Natural killer cell (primary cell): ENCODE results near the gene AKAP13. TPM values are rescaled to one million over a fixed set of nuclear protein-coding genes. Genes with fewer than 3 reads are reported as not detected.

Source experiments
- ATAC-seq, 3 donors: fragments of 150-1000 bp in 2 of 3; fragments of 200-7000 bp in 1 of 3; cut with Tn5 transposase; 1 replicate in 1 of 3; 2 replicates in 2 of 3; pipeline ENCODE4 v1.10.0; 2021; ENCODE audit warnings: mild to moderate bottlenecking in 2 of 3, moderate library complexity in 2 of 3
- DNase-seq, 2 donors: peaks; one replicate each; pipeline versions ENCODE4 v3.0.0 to v3.0.0-alpha.2; 2013 to 2021; ENCODE audit warnings: mixed read lengths in 1 of 2
- H3K27ac ChIP-seq: one replicate; pipeline ENCODE4 v1.5.1; 2013; ENCODE audit warnings: mild to moderate bottlenecking, low read length
- H3K27me3 ChIP-seq: one replicate; pipeline ENCODE4 v1.6.1; 2013; ENCODE audit warnings: low read length; ENCODE audit not compliant: control insufficient read depth, insufficient read depth
- H3K36me3 ChIP-seq: one replicate; pipeline ENCODE4 v1.6.1; 2013; ENCODE audit warnings: low read length; ENCODE audit not compliant: control insufficient read depth, insufficient read depth
- H3K4me1 ChIP-seq: one replicate; pipeline ENCODE4 v1.6.1; 2013; ENCODE audit warnings: low read length; ENCODE audit not compliant: control insufficient read depth, insufficient read depth
- H3K4me3 ChIP-seq: one replicate; pipeline ENCODE4 v1.5.1; 2013; ENCODE audit warnings: low read length
- H3K9me3 ChIP-seq: one replicate; pipeline ENCODE4 v1.6.1; 2013; ENCODE audit warnings: low read length; ENCODE audit not compliant: control insufficient read depth, insufficient read depth
- H3K27ac Mint-ChIP-seq, 2 donors: one replicate each; pipeline ENCODE4 v1.8.0; 2022; ENCODE audit warnings: mild to moderate bottlenecking in 2 of 2, mixed read lengths in 2 of 2, moderate library complexity in 1 of 2
- H3K27me3 Mint-ChIP-seq, 2 donors: one replicate each; pipeline ENCODE4 v1.8.0; 2022; ENCODE audit warnings: low read depth in 2 of 2, mixed read lengths in 2 of 2
- H3K36me3 Mint-ChIP-seq: one replicate; pipeline ENCODE4 v1.8.0; 2022; ENCODE audit warnings: mixed read lengths
- H3K4me1 Mint-ChIP-seq, 2 donors: one replicate each; pipeline ENCODE4 v1.8.0; 2022; ENCODE audit warnings: mixed read lengths in 2 of 2
- H3K4me3 Mint-ChIP-seq: one replicate; pipeline ENCODE4 v1.8.0; 2022; ENCODE audit warnings: mild to moderate bottlenecking, moderate library complexity, mixed read lengths
- H3K9me3 Mint-ChIP-seq, 2 donors: one replicate each; pipeline ENCODE4 v1.8.0; 2022; ENCODE audit warnings: mixed read lengths in 2 of 2
- WGBS: methylation state at CpG from one replicate; pipeline ENCODE4 v1.1.7; 2013; ENCODE audit warnings: missing lambda C conversion rate; ENCODE audit not compliant: insufficient coverage; 5-methylcytosine and 5-hydroxymethylcytosine counted together
- intact Hi-C: fragments of 100-400 bp; cut with micrococcal nuclease; formaldehyde crosslinking; loops from one replicate; pipeline ENCODE4 v1.14.2; 2022
- total RNA-seq, 4 donors: library from RNA; stranded (reverse); fragments of 120-200 nt in 1 of 4; gene quantifications; one replicate each; pipeline versions ENCODE4 v1.2.3 to v1.2.4, GENCODE V29; 2013 to 2022
- TF ChIP-seq, protein P1 (sequence below): fragments of 200-600 bp; IDR thresholded peaks from one replicate; pipeline ENCODE4 v1.8.0; 2022; ENCODE audit warnings: antibody characterized with exemption

Gene AKAP13
- total RNA-seq, 3 donors from 2014 or later (not counting 1 experiment from before 2014, with no cell fraction given): 573 to 661 (median 647) TPM

DNA sequence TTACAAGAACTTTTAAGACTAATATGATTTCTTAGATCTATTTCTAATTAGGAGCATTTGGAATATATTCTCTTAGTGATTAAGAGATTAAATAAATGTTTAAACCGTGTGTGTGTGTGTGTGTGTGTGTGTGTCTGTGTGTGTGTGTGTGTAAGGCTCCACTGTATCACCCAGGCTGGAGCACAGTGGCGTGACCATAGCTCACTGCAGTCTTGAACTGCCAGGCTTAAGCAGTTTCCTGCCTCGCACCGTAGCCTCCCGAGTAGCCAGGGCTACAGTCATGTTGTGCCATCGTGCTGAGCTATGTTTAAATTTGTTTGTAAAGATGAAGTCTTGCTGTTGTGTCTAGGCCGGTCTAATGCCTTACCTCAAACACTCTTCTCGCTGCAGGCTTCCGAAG lies 305.0 kb downstream of the AKAP13 start:
- H3K4me1 Mint-ChIP-seq: peaks cover 26% of the 10 kb centered on the region in 2 donors
- DNase-seq: no peak
- no peaks in the 10 kb centered on the region for H3K27me3 Mint-ChIP-seq
- no peak for ATAC-seq
- Histone ChIP-seq H3K36me3 (peaks cover 44% of the 10 kb centered on the region), H3K27ac (no peak overlapping the region), H3K27me3 (no peaks in the 10 kb centered on the region), H3K4me1 (no peaks in the 10 kb centered on the region), H3K9me3 (no peaks in the 10 kb centered on the region), H3K4me3 (no peak overlapping the region)
- no peak overlapping the region for H3K4me3 Mint-ChIP-seq
- no peaks in the 10 kb centered on the region for H3K9me3 Mint-ChIP-seq
- 95% methylated on average over 7 of the region's 9 CpGs for WGBS
- intact Hi-C loops: no loop called here
- TF ChIP-seq, protein P1, sequence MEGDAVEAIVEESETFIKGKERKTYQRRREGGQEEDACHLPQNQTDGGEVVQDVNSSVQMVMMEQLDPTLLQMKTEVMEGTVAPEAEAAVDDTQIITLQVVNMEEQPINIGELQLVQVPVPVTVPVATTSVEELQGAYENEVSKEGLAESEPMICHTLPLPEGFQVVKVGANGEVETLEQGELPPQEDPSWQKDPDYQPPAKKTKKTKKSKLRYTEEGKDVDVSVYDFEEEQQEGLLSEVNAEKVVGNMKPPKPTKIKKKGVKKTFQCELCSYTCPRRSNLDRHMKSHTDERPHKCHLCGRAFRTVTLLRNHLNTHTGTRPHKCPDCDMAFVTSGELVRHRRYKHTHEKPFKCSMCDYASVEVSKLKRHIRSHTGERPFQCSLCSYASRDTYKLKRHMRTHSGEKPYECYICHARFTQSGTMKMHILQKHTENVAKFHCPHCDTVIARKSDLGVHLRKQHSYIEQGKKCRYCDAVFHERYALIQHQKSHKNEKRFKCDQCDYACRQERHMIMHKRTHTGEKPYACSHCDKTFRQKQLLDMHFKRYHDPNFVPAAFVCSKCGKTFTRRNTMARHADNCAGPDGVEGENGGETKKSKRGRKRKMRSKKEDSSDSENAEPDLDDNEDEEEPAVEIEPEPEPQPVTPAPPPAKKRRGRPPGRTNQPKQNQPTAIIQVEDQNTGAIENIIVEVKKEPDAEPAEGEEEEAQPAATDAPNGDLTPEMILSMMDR: no peak
- peak overlapping the region in 1 of 2 donors; percentile 100 for H3K27ac Mint-ChIP-seq
- H3K36me3 Mint-ChIP-seq: peaks cover 24% of the 10 kb centered on the region

DNA sequence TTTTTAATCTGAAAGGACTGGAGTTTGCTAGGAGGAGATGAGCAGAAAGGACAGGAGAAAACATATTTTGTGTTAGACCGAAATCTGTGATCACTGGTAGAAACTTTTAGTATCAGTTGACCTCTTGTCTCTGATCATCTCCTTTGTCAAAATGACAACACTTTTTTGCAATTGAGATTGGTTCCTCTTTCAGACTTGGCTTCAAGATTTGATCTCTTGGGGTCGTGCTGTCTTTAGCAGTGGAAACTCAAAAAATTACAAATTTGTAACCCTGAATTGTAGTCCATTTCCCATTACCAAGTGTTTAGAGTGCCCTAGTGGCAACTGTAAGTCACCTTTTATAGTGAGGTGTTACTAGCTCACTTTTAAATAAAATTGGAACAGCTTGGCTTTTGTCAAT lies 306.9 kb downstream of the AKAP13 start:
- peaks cover 12% of the 10 kb centered on the region for H3K4me1 ChIP-seq
- WGBS: 69% methylated on average over 2 of the region's 2 CpGs
- no peak overlapping the region for H3K4me3 ChIP-seq

DNA sequence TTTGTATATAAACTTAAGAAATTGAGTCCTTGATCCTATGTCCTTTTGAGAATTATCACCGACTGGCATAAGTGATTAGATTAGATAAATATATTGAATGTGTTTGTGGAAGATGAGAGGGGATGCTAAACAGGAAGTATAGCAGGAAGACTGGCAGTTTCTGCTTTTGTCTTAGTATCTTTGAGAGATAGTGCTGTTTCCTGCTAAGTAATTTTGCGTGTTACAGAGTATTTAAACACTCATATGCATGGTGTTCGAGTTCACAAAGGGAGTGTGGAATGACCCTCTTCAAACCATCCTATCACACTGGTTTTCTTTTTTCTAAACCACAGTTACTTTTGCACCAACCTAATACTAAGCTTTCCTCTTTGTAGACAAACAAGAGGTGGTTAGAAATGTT lies 308.3 kb downstream of the AKAP13 start:
- Histone ChIP-seq H3K27me3 (no peaks in the 10 kb centered on the region), H3K9me3 (no peaks in the 10 kb centered on the region), H3K4me3 (no peak overlapping the region), H3K27ac (peak overlapping the region; percentile 94), H3K36me3 (peaks cover 31% of the 10 kb centered on the region), H3K4me1 (peaks cover 23% of the 10 kb centered on the region)
- H3K4me1 Mint-ChIP-seq: peaks cover 57 to 60% of the 10 kb centered on the region in 2 donors
- ATAC-seq (no peak), DNase-seq (peak in 1 of 2 donors; percentile 60)
- H3K9me3 Mint-ChIP-seq: no peaks in the 10 kb centered on the region
- intact Hi-C loops: loop anchor here (1.0 kb wide), 3 partner anchors 16 to 42 kb away; no protein-coding TSS in a partner anchor
- no peaks in the 10 kb centered on the region for H3K27me3 Mint-ChIP-seq
- WGBS: 0% methylated on average over 3 of the region's 3 CpGs
- TF ChIP-seq, protein P1: no peak
- peak overlapping the region; percentile 99 to 100 for H3K27ac Mint-ChIP-seq
- H3K36me3 Mint-ChIP-seq: peaks cover 17% of the 10 kb centered on the region
- H3K4me3 Mint-ChIP-seq: peak overlapping the region; percentile 99

More for the DNA sequence above, 306.9 kb downstream of the AKAP13 start:
- Mint-ChIP-seq H3K27me3 (no peaks in the 10 kb centered on the region), H3K36me3 (peaks cover 24% of the 10 kb centered on the region), H3K4me3 (no peak overlapping the region), H3K9me3 (no peaks in the 10 kb centered on the region), H3K27ac (peak overlapping the region; percentile 61 to 100), H3K4me1 (peaks cover 45 to 46% of the 10 kb centered on the region in 2 donors)
- TF ChIP-seq, protein P1: no peak
- H3K36me3 ChIP-seq: peaks cover 36% of the 10 kb centered on the region
- H3K27me3 ChIP-seq: no peaks in the 10 kb centered on the region
- peak overlapping the region; percentile 10 for H3K27ac ChIP-seq
- intact Hi-C loops: no loop called here
- DNase-seq (no peak), ATAC-seq (no peak)
- H3K9me3 ChIP-seq: no peaks in the 10 kb centered on the region

DNA sequence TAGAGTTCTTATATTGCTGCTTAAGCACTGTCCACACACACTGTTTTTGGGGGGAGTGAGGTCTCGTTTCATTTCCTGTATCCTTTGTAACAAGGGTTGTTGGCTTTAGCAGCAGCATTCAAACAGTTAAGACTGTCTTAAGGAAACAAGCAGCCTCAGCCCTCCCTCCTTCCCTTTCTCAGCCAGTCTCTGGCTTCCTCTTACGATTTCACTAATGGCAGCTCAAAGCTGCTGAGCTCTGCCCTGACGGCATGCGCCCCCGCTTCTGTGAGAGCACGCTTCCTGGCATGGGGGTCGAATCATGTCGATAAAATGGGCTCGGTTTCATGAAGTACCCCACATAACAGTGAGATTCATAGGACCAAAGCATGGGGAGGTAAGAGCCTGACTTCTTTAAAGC lies 309.3 kb downstream of the AKAP13 start:
- Histone ChIP-seq H3K9me3 (no peaks in the 10 kb centered on the region), H3K4me3 (peak overlapping the region; percentile 70), H3K27me3 (no peaks in the 10 kb centered on the region), H3K36me3 (peaks cover 31% of the 10 kb centered on the region), H3K4me1 (peaks cover 32% of the 10 kb centered on the region), H3K27ac (peak overlapping the region; percentile 94)
- DNase-seq: peak; percentile 72 to 86
- TF ChIP-seq, protein P1: no peak
- intact Hi-C loops: loop anchor here (1.0 kb wide), 3 partner anchors 15 to 43 kb away; no protein-coding TSS in a partner anchor
- ATAC-seq: peak; percentile 51 to 75 (median 68)
- Mint-ChIP-seq H3K4me3 (peak overlapping the region; percentile 99), H3K27me3 (no peaks in the 10 kb centered on the region), H3K4me1 (peaks cover 62 to 65% of the 10 kb centered on the region in 2 donors), H3K9me3 (no peaks in the 10 kb centered on the region), H3K36me3 (peaks cover 11% of the 10 kb centered on the region), H3K27ac (peak overlapping the region; percentile 99 to 100)
- 0% methylated on average over 9 of the region's 9 CpGs for WGBS
